Esophagus muscularis mucosa (tissue), 4 donors: ENCODE measurements around the gene PRSS33. TPM values are rescaled to one million over a fixed set of nuclear protein-coding genes. Genes with fewer than 3 reads are reported as not detected.

ENCODE experiments used
- DNase-seq: peaks from one replicate; pipeline ENCODE4 v3.0.0-alpha.2; 2017; ENCODE audit errors: extremely low spot score
- H3K27ac ChIP-seq, 4 donors: fragments of 200-600 bp; sonication (generic); replicated peaks in 1 of 4; 1 replicate in 3 of 4; 2 replicates in 1 of 4; pipeline ENCODE4 v1.5.1; 2016 to 2019; ENCODE audit warnings: mild to moderate bottlenecking in 1 of 4
- H3K27me3 ChIP-seq, 4 donors: fragments of 200-600 bp; sonication (generic); one replicate each; pipeline versions ENCODE4 v1.5.1 to v1.6.0; 2016 to 2019
- H3K36me3 ChIP-seq, 4 donors: fragments of 200-600 bp; sonication (generic); one replicate each; pipeline ENCODE4 v1.5.1; 2016 to 2019
- H3K4me1 ChIP-seq, 4 donors: fragments of 200-600 bp; sonication (generic); one replicate each; pipeline ENCODE4 v1.5.1; 2016 to 2019
- H3K4me3 ChIP-seq, 4 donors: fragments of 200-600 bp; sonication (generic); 1 replicate in 2 of 4; 2 replicates in 2 of 4; pipeline ENCODE4 v1.5.1; 2016 to 2019; ENCODE audit warnings: mild to moderate bottlenecking in 4 of 4, moderate library complexity in 1 of 4
- H3K9me3 ChIP-seq, 4 donors: fragments of 200-600 bp; sonication (generic); 1 replicate in 3 of 4; 2 replicates in 1 of 4; pipeline ENCODE4 v1.5.1; 2016 to 2019
- EP300 ChIP-seq: sonication (generic); formaldehyde crosslinking; IDR thresholded peaks from one replicate; pipeline ENCODE4 v1.6.1; 2017; ENCODE audit warnings: antibody characterized with exemption
- POLR2A ChIP-seq: fragments of 450-650 bp; IDR thresholded peaks from one replicate; pipeline ENCODE4 v1.6.1; 2017; ENCODE audit warnings: antibody characterized with exemption, moderate library complexity, mild to moderate bottlenecking, low read depth
- POLR2AphosphoS5 ChIP-seq, 2 donors: sonication (generic); formaldehyde crosslinking; IDR thresholded peaks; one replicate each; pipeline ENCODE4 v1.6.1; 2017; ENCODE audit warnings: antibody characterized with exemption in 2 of 2
- WGBS: methylation state at CpG from one replicate; pipeline ENCODE4 v1.1.5; 2018; 5-methylcytosine and 5-hydroxymethylcytosine counted together
- intact Hi-C: fragments of 100-400 bp; cut with DNase I; formaldehyde crosslinking; loops from one replicate; pipeline ENCODE4 v1.15.1; 2023
- total RNA-seq, 4 donors: library from RNA; depleted of rRNA; stranded (reverse); fragments of >200 nt; gene quantifications; one replicate each; pipeline versions ENCODE4 v1.1.0 to v1.2.1, GENCODE V29; 2016
- TF ChIP-seq, protein P1 (sequence below), 3 experiments: fragments of 200-600 bp in 2 of 3; fragments of 450-650 bp in 1 of 3; sonication (generic) in 2 of 3; IDR thresholded peaks; one replicate each; pipeline ENCODE4 v1.5.1; 2017 to 2019; ENCODE audit warnings: antibody characterized with exemption in 3 of 3, mild to moderate bottlenecking in 2 of 3, moderate library complexity in 1 of 3

The PRSS33 gene
- total RNA-seq, 4 donors from 2014 or later, result not detected

DNA sequence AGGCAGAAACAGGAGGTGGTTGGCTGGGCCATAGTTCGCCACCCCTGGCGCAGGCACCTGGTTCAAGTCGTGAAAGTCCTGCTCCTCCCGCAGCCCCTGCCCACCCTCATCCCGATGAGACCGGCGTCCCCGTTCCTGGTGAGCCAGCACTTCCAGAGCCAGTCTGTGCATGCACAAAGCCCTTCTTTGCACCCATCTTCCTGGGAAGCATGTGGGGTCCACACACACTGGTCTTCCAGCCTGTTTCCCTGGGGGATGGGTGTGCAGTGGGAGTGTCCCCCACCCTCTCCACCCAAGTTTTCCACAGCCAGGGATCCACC is 41.1 kb upstream of the PRSS33 start:
- WGBS, result 86% methylated on average over 8 of the region's 8 CpGs
- H3K27me3 ChIP-seq, result peaks cover 0 to 77% (median 0%) of the 10 kb centered on the region in 4 donors
- no peak for TF ChIP-seq POLR2AphosphoS5 (IDR thresholded peaks at IDR 0.05)
- no peak for TF ChIP-seq POLR2A

DNA sequence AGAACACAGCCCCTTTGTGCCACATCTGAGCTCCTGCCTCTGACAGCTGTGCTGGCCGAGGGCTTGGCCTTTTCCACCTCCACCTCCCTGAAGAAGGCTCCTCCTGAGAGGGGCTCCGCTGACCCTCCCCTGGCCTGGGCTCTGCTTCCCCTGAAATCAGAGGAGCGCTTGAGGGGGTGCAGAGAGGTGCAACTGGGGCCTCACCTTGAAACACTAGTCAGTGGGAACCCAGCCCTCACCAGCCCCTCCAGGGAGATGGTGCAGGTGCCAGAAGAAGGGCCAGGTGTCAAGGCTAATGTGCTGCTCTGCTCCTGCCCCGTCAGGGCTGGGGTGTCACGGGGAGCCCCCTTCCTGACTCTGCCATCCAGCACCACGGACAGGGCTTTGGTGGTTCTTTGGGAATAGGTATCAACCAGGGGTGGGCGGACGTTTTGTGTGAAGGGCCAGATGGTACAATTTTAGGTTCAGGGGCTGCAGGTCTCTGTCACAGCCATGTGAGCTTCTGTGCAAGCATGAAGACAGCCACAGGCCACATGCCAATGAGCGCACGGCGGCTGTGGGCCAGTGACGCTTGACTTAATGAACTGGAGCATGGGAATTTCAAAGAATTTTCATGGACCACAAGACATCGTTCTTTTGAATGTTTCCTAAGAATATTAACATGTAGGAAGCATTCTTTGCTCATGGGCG is 40.6 kb upstream of the PRSS33 start:
- H3K4me1 ChIP-seq, result peaks cover 0 to 8% (median 0%) of the 10 kb centered on the region in 4 donors
- H3K36me3 ChIP-seq, result no peaks in the 10 kb centered on the region
- H3K9me3 ChIP-seq, result no peaks in the 10 kb centered on the region
- WGBS, result 75% methylated on average over 12 of the region's 14 CpGs
- DNase-seq, result no peak
- no peak overlapping the region for H3K27ac ChIP-seq
- no peak for TF ChIP-seq POLR2A
- peaks cover 0 to 77% (median 0%) of the 10 kb centered on the region in 4 donors for H3K27me3 ChIP-seq
- no peak overlapping the region for H3K4me3 ChIP-seq
- intact Hi-C loops, result no loop called here

More for the DNA sequence above, 41.1 kb upstream of the PRSS33 start:
- Histone ChIP-seq H3K27ac (no peak overlapping the region), H3K9me3 (no peaks in the 10 kb centered on the region), H3K4me1 (peaks cover 0 to 8% (median 0%) of the 10 kb centered on the region in 4 donors), H3K36me3 (no peaks in the 10 kb centered on the region), H3K4me3 (no peak overlapping the region)
- DNase-seq, result no peak
- intact Hi-C loops, result no loop called here

DNA sequence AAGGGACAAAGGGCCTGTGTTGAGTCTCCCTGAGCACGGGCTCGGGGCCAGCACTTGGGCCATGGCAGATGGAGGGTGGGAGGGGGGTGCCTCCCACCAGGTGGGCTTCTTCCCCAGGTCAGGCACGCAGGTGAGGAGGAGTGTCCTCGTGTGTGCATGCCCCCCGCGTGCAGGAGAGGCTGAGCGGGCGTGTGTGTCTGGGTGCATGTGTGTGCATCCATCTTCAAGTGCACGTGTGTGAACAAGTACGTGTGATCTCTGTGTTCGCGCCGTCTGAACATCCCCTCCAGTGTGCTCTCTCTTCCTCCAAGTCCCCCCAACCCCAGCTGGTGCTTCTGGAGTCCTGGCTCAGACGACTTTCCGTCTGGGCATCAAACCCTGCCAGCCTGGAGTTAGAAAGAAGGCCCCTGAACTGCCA is 40.0 kb upstream of the PRSS33 start:
- 75% methylated on average over 15 of the region's 15 CpGs for WGBS
- no peak for DNase-seq
- Histone ChIP-seq H3K27ac (no peak overlapping the region), H3K9me3 (no peaks in the 10 kb centered on the region), H3K4me3 (no peak overlapping the region), H3K36me3 (no peaks in the 10 kb centered on the region), H3K27me3 (peaks cover 0 to 71% (median 0%) of the 10 kb centered on the region in 4 donors), H3K4me1 (peaks cover 0 to 8% (median 0%) of the 10 kb centered on the region in 4 donors)
- intact Hi-C loops, result no loop called here
- TF ChIP-seq POLR2A (no peak), EP300 (no peak), POLR2AphosphoS5 (IDR thresholded peaks at IDR 0.05) (no peak)
- TF ChIP-seq, protein P1, sequence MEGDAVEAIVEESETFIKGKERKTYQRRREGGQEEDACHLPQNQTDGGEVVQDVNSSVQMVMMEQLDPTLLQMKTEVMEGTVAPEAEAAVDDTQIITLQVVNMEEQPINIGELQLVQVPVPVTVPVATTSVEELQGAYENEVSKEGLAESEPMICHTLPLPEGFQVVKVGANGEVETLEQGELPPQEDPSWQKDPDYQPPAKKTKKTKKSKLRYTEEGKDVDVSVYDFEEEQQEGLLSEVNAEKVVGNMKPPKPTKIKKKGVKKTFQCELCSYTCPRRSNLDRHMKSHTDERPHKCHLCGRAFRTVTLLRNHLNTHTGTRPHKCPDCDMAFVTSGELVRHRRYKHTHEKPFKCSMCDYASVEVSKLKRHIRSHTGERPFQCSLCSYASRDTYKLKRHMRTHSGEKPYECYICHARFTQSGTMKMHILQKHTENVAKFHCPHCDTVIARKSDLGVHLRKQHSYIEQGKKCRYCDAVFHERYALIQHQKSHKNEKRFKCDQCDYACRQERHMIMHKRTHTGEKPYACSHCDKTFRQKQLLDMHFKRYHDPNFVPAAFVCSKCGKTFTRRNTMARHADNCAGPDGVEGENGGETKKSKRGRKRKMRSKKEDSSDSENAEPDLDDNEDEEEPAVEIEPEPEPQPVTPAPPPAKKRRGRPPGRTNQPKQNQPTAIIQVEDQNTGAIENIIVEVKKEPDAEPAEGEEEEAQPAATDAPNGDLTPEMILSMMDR (IDR thresholded peaks at IDR 0.05), result no peak

GRCh38 chr16:2826591-2827373 is 39.4 kb upstream of the PRSS33 start:
- Histone ChIP-seq H3K36me3 (no peaks in the 10 kb centered on the region), H3K9me3 (no peaks in the 10 kb centered on the region), H3K27ac (no peak overlapping the region), H3K4me3 (no peak overlapping the region), H3K27me3 (peaks cover 0 to 65% (median 0%) of the 10 kb centered on the region in 4 donors), H3K4me1 (peaks cover 0 to 8% (median 0%) of the 10 kb centered on the region in 4 donors)
- 77% methylated on average over 14 of the region's 19 CpGs for WGBS
- intact Hi-C loops, result no loop called here
- TF ChIP-seq, protein P1 (IDR thresholded peaks at IDR 0.05), result no peak
- TF ChIP-seq POLR2A (no peak), POLR2AphosphoS5 (IDR thresholded peaks at IDR 0.05) (no peak), EP300 (no peak)
- DNase-seq, result no peak

- H3K4me1 ChIP-seq, result peaks cover 0 to 8% (median 0%) of the 10 kb centered on the region in 4 donors
- H3K4me3 ChIP-seq, result no peak overlapping the region
- TF ChIP-seq, protein P1 (IDR thresholded peaks at IDR 0.05), result no peak
- TF ChIP-seq POLR2A (no peak), POLR2AphosphoS5 (IDR thresholded peaks at IDR 0.05) (no peak), EP300 (no peak)
- no peak for DNase-seq
- no peaks in the 10 kb centered on the region for H3K36me3 ChIP-seq
- WGBS, result 81% methylated on average over 11 of the region's 11 CpGs
- no peaks in the 10 kb centered on the region for H3K9me3 ChIP-seq
- H3K27me3 ChIP-seq, result peaks cover 0 to 64% (median 0%) of the 10 kb centered on the region in 4 donors
- intact Hi-C loops, result no loop called here
- H3K27ac ChIP-seq, result no peak overlapping the region
Observed at GRCh38 chr16:2825906-2826305, 38.5 kb upstream of the PRSS33 start.
